Muscle of leg (tissue), 11 donors: ENCODE measurements around the gene SHANK1. TPM values are rescaled to one million over a fixed set of nuclear protein-coding genes. Genes with fewer than 3 reads are reported as not detected.

Experiments used
- DNase-seq: peaks from one replicate; pipeline ENCODE4 v3.0.0; 2013
- H3K27ac ChIP-seq: one replicate; pipeline ENCODE4 v1.5.1; 2013; ENCODE audit warnings: mild to moderate bottlenecking, low read length, control low read depth
- H3K27me3 ChIP-seq: one replicate; pipeline ENCODE4 v1.6.1; 2013; ENCODE audit warnings: low read length; ENCODE audit not compliant: control insufficient read depth, insufficient read depth
- H3K36me3 ChIP-seq: one replicate; pipeline ENCODE4 v1.6.1; 2013; ENCODE audit warnings: low read length; ENCODE audit not compliant: control insufficient read depth, insufficient read depth
- H3K4me1 ChIP-seq: one replicate; pipeline ENCODE4 v1.6.1; 2013; ENCODE audit warnings: low read length; ENCODE audit not compliant: control insufficient read depth, insufficient read depth
- H3K4me3 ChIP-seq: one replicate; pipeline ENCODE4 v1.5.1; 2013; ENCODE audit warnings: low read length, control low read depth
- H3K9me3 ChIP-seq: replicated peaks from 2 replicates; pipeline ENCODE4 v1.6.1; 2013; ENCODE audit warnings: low read depth, low read length; ENCODE audit not compliant: control insufficient read depth
- WGBS: methylation state at CpG from one replicate; pipeline ENCODE4 v1.1.5; 2013; ENCODE audit warnings: missing lambda C conversion rate; ENCODE audit not compliant: insufficient coverage; 5-methylcytosine and 5-hydroxymethylcytosine counted together
- polyA plus RNA-seq, 8 donors: library from polyadenylated mRNA; unstranded; fragments of 120-200 nt; gene quantifications; one replicate each; pipeline versions ENCODE4 v1.2.1 to v1.2.3, GENCODE V29; 2013; ENCODE audit warnings: inconsistent platforms in 1 of 8, low replicate concordance in 1 of 8; ENCODE audit not compliant: insufficient read length in 8 of 8, insufficient read depth in 1 of 8
- total RNA-seq: library from RNA; stranded (reverse); fragments of 120-200 nt; gene quantifications from one replicate; pipeline ENCODE4 v1.2.4, GENCODE V29; 2013

Gene SHANK1
- total and polyA plus RNA-seq, 9 donors: 12.1 to 37.4 (median 23.2) TPM

DNA sequence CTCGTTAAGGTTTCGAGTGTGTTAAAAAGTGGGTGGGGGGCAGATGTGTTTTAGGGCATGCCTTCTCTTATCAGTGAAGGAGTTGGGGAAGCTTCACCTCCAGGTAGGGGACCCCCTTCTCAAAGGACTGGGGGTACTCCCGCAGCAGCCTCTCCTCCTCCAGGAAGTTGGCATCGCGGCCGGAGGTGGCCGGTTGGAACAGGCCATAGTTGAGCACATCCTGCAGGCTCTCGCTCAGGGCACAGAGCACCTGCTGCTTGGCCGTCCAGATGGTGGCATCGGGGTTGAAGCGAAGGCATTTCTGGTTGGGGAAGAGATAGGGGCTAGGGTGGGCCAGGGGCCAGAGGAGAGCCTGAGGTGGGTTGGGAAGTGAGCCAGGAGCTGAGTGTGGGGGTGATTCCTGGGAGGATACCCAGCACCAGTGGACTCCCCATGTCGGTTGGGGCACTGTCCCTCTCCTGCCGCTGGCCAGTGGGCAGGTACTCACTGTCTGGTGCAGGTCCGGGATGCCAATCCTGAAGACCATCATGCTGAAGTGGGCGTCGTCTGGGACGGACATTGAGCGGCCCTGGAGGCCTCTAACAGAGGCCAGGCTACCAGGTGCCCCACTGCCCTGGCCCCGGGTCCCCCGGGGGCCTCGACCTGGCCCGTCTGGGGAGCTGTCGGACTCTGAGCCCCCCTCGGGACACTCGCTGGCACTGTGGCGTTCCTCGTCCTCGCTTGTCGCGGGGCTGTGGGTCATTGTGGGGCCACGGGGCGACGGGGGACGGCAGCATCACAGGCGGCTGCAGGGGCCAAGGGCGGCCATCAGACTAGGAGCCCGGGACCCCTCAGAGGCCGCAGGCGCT, 3.2 kb downstream of the SHANK1 start:
- peaks cover 14% of the 10 kb centered on the region for H3K27me3 ChIP-seq
- WGBS: 78% methylated on average over 36 of the region's 39 CpGs
- no peak for DNase-seq

DNA sequence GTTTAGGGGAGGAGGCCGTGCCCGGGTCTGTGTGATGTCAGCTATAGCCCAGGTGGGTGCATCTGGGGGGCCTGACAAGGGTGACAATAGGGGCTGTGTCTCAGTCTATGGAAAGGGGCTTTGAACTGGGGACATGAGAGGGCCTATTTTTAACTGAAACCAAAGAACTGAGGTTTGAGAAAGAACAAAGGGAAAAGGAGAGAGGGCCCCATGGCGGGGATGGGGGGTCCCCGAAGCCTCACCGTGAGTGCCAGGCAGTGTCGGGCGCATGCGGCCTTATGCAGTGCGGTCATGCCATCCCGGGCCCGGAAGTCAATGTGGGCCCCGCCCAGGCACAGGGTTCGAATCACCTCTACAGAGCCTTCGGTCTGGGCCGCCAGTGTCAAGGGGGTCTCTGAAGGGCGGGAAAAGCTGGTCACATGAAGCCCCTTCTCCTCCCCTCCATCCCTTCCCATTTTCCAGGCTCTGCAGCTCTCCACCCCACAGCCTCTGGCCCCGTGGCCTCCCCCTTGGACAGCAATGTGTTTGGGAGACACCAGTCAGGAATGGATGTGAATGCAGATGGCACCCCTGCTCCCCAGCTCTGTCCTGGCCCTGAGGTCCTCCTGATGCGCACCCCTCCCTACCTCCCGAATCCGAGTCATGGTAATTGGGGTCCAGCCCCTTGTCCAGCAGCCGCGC, 5.9 kb downstream of the SHANK1 start:
- WGBS: 91% methylated on average over 17 of the region's 22 CpGs
- Histone ChIP-seq H3K27ac (no peak overlapping the region), H3K36me3 (peaks cover 25% of the 10 kb centered on the region), H3K4me3 (no peak overlapping the region), H3K4me1 (peaks cover 14% of the 10 kb centered on the region), H3K27me3 (peaks cover 14% of the 10 kb centered on the region), H3K9me3 (no peaks in the 10 kb centered on the region)
- no peak for DNase-seq

More for the DNA sequence above, 3.2 kb downstream of the SHANK1 start:
- Histone ChIP-seq H3K27ac (no peak overlapping the region), H3K36me3 (peaks cover 22% of the 10 kb centered on the region), H3K4me3 (no peak overlapping the region), H3K4me1 (peaks cover 31% of the 10 kb centered on the region), H3K9me3 (no peaks in the 10 kb centered on the region)

- H3K27ac ChIP-seq: no peak overlapping the region
- DNase-seq: no peak
- no peak overlapping the region for H3K4me3 ChIP-seq
- H3K4me1 ChIP-seq: peaks cover 11% of the 10 kb centered on the region
- no peaks in the 10 kb centered on the region for H3K9me3 ChIP-seq
- H3K27me3 ChIP-seq: peaks cover 13% of the 10 kb centered on the region
- H3K36me3 ChIP-seq: peaks cover 25% of the 10 kb centered on the region
- 79% methylated on average over 5 of the region's 6 CpGs for WGBS
Measured at GRCh38 chr19:50712833-50713232, 6.8 kb downstream of the SHANK1 start.

- Histone ChIP-seq H3K27me3 (peaks cover 3% of the 10 kb centered on the region), H3K4me1 (peaks cover 1% of the 10 kb centered on the region), H3K27ac (no peak overlapping the region), H3K4me3 (no peak overlapping the region), H3K9me3 (no peaks in the 10 kb centered on the region), H3K36me3 (peaks cover 25% of the 10 kb centered on the region)
- 78% methylated on average over 8 of the region's 9 CpGs for WGBS
- no peak for DNase-seq
Measured at GRCh38 chr19:50711805-50712204, 7.8 kb downstream of the SHANK1 start.

- Histone ChIP-seq H3K27ac (no peak overlapping the region), H3K27me3 (no peaks in the 10 kb centered on the region), H3K4me3 (no peak overlapping the region), H3K9me3 (no peaks in the 10 kb centered on the region), H3K4me1 (no peaks in the 10 kb centered on the region), H3K36me3 (peaks cover 22% of the 10 kb centered on the region)
- WGBS: 83% methylated on average over 11 of the region's 11 CpGs
- no peak for DNase-seq
Measured at GRCh38 chr19:50711196-50711595, 8.4 kb downstream of the SHANK1 start.

DNA sequence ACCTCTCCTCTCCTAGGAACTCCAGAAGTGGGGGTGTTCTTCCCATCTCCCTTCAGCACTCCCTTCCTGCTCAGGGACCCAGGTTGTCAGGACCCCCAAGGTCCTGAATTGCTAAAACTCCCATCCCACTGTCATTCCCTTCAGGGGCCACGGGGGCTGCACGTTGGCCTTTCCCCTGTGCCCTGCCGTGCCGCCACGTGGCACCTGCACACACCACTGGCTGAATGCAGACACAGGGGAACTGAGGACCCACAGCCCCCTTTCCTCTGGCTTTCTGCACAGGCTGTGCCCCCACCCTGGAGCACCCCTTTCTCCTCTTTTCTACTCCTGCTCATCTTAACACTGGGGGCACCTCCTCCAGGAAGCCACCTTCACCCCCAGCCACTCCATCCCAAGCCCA, 9.0 kb downstream of the SHANK1 start:
- H3K27ac ChIP-seq: no peak overlapping the region
- H3K4me1 ChIP-seq: no peaks in the 10 kb centered on the region
- 88% methylated on average over 5 of the region's 5 CpGs for WGBS
- DNase-seq: no peak
- no peaks in the 10 kb centered on the region for H3K9me3 ChIP-seq
- H3K27me3 ChIP-seq: no peaks in the 10 kb centered on the region
- H3K36me3 ChIP-seq: peaks cover 18% of the 10 kb centered on the region
- no peak overlapping the region for H3K4me3 ChIP-seq

GRCh38 chr19:50710094-50710493, 9.5 kb downstream of the SHANK1 start:
- WGBS: 67% methylated on average over 4 of the region's 10 CpGs
- Histone ChIP-seq H3K4me1 (no peaks in the 10 kb centered on the region), H3K27me3 (no peaks in the 10 kb centered on the region), H3K4me3 (no peak overlapping the region), H3K9me3 (no peaks in the 10 kb centered on the region), H3K27ac (no peak overlapping the region), H3K36me3 (peaks cover 13% of the 10 kb centered on the region)
- DNase-seq: no peak

- Histone ChIP-seq H3K9me3 (no peaks in the 10 kb centered on the region), H3K4me1 (no peaks in the 10 kb centered on the region), H3K36me3 (peaks cover 8% of the 10 kb centered on the region), H3K4me3 (no peak overlapping the region), H3K27ac (no peak overlapping the region), H3K27me3 (peaks cover 9% of the 10 kb centered on the region)
- 89% methylated on average over 7 of the region's 12 CpGs for WGBS
- DNase-seq: no peak
Measured at GRCh38 chr19:50708179-50708879, 11.3 kb downstream of the SHANK1 start.

DNA sequence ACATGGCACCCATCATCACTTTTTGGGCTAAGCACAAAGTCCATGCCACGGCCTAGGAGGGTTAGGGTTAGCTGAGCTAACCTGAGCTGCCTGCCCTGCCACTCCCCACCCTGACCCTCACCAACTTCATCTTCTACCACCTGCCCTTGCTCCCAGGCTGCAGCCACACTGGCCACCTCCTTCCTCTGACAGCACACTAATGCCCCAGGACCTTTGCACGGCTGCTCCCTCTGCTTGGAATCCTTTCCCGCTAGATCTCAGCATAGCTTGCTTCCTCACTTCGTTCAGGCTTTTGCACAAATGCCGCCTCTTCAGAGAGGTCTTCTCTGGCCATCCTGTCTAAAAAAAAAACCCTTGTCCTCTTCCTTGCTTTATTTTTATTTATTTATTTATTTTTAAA, 13.2 kb downstream of the SHANK1 start:
- no peak for DNase-seq
- H3K4me3 ChIP-seq: no peak overlapping the region
- no peaks in the 10 kb centered on the region for H3K9me3 ChIP-seq
- peaks cover 9% of the 10 kb centered on the region for H3K27me3 ChIP-seq
- no peak overlapping the region for H3K27ac ChIP-seq
- peaks cover 2% of the 10 kb centered on the region for H3K36me3 ChIP-seq
- no peaks in the 10 kb centered on the region for H3K4me1 ChIP-seq
- 100% methylated on average over 1 of the region's 5 CpGs for WGBS

DNA sequence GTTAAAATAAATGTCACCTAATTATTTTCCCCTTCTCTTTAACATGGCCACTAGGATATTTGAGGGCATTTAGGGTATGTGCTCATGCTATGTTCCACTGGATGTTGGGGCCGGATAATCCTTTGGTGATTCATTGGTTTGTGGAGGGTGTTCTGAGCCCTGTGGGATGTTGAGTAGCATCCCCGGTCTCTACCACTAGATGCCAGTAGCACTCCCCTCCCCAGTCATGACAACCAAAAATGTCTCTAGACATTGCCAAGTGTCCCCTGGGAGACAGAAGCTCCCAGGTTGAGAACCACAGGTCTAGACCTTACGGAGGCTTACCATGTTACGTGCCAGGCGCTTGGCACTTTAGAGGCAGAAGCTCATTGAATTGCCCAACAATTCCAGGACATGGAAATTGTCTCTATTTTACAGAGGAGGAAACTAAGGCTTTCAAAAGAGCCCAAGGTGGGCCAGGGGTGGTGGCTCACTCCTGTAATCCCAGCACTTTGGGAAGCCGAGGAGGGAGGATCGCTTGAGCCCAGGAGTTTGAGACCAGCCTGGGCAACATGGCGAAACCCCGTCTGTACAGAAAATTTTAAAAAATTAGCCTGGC, 14.1 kb downstream of the SHANK1 start:
- no peak for DNase-seq
- H3K9me3 ChIP-seq: no peaks in the 10 kb centered on the region
- no peak overlapping the region for H3K4me3 ChIP-seq
- 39% methylated on average over 7 of the region's 9 CpGs for WGBS
- H3K27ac ChIP-seq: no peak overlapping the region
- no peaks in the 10 kb centered on the region for H3K4me1 ChIP-seq
- peaks cover 9% of the 10 kb centered on the region for H3K27me3 ChIP-seq
- H3K36me3 ChIP-seq: no peaks in the 10 kb centered on the region
